HG02973 (cell line): Measurements from ENCODE around the gene SCYL2.
A peak's percentile ranks its signal among the peaks of the same experiment; 100 is the strongest.
"Not testable (repeated sequence)": the region's sequence is repeated elsewhere in the genome, so short reads cannot be mapped to it uniquely, and the experiment has no call there.

Source experiments
- ATAC-seq: cut with Tn5 transposase; IDR thresholded peaks from one replicate; pipeline ENCODE4 v1.9.1; 2021; ENCODE audit warnings: moderate library complexity; ENCODE audit not compliant: unreplicated experiment

The SCYL2 gene, protein sequence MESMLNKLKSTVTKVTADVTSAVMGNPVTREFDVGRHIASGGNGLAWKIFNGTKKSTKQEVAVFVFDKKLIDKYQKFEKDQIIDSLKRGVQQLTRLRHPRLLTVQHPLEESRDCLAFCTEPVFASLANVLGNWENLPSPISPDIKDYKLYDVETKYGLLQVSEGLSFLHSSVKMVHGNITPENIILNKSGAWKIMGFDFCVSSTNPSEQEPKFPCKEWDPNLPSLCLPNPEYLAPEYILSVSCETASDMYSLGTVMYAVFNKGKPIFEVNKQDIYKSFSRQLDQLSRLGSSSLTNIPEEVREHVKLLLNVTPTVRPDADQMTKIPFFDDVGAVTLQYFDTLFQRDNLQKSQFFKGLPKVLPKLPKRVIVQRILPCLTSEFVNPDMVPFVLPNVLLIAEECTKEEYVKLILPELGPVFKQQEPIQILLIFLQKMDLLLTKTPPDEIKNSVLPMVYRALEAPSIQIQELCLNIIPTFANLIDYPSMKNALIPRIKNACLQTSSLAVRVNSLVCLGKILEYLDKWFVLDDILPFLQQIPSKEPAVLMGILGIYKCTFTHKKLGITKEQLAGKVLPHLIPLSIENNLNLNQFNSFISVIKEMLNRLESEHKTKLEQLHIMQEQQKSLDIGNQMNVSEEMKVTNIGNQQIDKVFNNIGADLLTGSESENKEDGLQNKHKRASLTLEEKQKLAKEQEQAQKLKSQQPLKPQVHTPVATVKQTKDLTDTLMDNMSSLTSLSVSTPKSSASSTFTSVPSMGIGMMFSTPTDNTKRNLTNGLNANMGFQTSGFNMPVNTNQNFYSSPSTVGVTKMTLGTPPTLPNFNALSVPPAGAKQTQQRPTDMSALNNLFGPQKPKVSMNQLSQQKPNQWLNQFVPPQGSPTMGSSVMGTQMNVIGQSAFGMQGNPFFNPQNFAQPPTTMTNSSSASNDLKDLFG

DNA sequence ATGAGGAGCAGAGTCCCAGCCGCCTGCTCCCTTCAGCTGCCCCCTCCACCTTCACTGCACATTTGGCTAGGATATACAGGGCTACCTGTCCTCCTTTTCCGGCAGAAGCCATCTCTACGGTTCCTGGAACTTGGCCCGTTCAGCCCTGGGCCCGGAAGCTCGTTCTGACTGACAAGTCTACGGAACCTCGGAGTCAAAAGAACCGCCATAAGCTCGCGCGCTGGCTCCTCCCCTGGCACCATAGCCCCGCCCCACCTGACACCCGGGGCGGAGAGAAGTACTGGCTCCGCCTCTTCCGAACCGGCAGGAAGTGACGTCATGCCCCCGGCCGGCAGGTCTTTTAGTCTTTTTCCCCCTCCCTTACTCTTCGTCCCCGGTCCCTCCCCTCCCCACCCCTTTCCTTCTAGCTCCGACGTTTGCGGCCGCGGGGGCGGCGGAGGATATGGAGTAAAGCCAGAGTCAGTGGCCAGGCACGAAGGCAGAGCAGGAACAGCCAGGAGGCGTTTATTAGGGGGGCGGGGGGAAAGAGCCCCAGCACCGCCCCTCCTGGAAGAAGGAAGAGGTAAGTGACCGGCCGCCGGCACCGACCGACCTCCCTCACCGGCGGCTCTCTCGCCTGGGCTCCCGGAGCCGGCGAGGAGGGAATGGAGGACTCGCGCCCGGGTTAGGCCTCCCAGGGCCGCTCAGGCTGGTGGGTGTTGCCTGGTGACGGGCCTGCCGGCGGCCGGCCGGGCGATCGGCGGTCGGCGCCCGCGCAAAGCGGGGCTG, at the start of gene SCYL2, which contains the start of gene DEPDC4:
Gene SCYL2 (plus strand): TSS at position 343 of the 768 bp plus-strand sequence. CDS start 15,794 bp downstream, outside the sequence.
Gene DEPDC4 (minus strand): TSS at position 245 of the 768 bp plus-strand sequence. CDS start 3 bp downstream, at position 242.
- peak; percentile 92 for ATAC-seq

- no peak for ATAC-seq
Observed at GRCh38 chr12:100219328-100220109, 47.5 kb upstream of the SCYL2 start.

DNA sequence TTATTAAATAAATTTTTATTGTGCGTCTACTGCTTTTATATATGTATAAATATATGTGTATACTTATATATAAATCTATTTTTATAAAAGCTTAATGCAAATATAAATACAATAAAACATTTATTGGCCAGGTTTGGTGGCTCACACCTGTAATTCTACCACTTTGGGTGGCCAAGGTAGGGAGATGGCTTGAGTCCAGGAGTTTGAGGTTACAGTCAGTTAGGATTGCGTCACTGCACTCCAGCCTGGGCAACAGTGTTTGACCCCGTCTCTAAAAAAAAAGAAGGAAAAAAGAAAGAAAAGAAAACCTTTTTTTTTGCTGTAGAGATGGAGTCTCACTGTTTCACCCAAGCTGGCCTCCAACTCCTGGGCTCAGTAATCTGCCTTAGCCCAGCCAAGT, 45.5 kb upstream of the SCYL2 start:
- no peak for ATAC-seq

GRCh38 chr12:100222173-100222572, 44.8 kb upstream of the SCYL2 start:
- ATAC-seq = not testable (repeated sequence)

DNA sequence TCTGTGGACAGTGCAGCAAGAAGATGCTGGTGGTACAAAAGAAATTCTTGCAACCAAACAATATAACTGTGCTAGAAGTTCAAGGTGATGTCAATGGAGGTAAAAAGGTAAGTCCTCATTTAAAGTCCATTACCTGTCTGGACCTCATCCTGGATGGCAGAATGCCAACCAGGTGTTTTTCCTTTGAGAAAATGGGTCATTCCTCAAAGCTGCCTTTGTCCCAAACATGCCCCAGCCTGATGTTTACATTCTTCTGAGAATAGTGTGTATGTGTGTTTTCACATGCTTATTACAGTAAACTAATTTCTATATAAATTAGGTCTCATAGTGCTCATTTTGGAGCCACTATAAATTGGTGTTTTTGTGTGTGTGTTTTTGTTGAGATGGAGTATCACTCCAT, 41.5 kb upstream of the SCYL2 start:
- ATAC-seq = no peak

DNA sequence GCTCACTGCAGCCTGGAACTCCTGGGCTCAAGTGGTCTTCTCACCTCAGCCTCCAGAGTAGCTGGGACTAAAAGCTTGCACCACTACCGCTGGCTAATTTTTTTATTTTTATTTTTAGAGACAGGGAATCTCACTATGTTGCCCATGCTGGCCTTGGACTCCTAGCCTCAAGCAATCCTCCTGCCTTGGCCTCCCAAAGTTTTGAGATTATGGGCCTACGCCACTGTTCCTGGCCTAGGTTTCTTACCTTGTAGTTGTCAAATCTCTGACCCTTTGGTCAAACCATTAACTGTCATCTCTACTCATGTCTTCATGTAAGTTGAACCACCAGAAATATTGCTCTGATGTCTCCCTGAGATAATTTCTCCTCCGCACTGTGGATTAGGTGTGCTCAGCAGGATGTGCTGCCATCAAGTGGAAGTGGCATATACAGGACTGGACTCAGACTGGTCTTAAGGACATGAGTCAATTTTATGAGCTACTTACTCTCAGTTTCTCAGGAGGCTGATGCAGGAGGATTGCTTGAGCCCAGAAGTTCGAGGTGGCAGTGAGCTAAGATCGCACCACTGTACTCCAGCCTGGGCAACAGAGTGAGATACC, 37.8 kb upstream of the SCYL2 start:
- ATAC-seq = no peak

- no peak for ATAC-seq
Observed at GRCh38 chr12:100229876-100230275, 37.1 kb upstream of the SCYL2 start.

DNA sequence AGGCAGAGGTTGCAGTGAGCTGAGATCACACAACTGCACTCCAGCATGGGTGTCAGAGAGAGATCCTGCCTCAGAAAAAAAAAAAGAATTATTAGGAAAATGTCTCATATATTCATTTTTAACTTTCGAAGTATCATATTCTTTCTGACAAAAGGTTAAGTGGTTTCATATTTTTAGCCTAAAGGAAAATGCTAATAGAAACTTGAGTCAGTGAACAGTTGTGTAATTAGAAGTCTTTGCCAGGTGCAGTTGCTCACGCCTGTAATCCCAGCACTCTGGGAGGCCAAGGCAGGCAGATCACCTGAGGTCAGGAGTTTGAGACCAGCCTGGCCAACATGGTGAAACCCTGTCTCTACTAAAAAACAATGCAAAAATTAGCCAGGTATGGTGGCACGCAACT, 35.1 kb upstream of the SCYL2 start:
- not testable (repeated sequence) for ATAC-seq

- ATAC-seq = no peak
Observed at GRCh38 chr12:100234166-100234565, 32.8 kb upstream of the SCYL2 start.

DNA sequence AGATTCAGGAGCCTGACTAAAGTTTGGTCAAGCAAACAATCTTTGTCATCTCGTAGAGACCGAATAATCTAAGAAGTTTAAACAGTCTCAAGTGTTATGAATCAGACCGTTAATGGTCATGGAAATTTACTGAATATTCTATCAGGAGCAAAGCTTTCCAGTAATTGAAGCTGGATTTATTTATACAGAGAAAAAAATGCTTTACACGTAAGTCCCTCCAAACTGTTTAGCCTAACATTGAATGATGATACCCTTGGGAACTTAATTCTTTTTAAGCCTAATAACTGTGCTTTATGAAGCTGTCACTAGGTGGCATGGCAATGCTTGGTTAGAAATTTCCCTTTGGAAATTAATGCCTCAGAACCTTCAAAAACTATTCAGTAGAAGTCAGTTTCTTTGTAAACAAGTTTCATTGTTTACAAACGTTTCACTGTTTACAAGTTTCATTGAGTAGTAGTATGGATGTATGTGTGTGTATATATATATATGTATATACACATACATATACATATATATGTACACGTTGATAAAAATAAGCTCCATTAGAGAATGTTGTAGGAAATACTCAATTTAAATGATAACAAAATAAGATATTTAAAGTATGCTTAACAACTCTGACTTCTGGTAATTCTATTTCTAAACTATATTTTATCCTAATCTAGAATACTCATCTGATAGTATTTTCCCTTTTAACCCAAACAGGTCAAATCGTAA, 32.2 kb upstream of the SCYL2 start:
- no peak for ATAC-seq

GRCh38 chr12:100238801-100239200, 28.2 kb upstream of the SCYL2 start:
- ATAC-seq = no peak

DNA sequence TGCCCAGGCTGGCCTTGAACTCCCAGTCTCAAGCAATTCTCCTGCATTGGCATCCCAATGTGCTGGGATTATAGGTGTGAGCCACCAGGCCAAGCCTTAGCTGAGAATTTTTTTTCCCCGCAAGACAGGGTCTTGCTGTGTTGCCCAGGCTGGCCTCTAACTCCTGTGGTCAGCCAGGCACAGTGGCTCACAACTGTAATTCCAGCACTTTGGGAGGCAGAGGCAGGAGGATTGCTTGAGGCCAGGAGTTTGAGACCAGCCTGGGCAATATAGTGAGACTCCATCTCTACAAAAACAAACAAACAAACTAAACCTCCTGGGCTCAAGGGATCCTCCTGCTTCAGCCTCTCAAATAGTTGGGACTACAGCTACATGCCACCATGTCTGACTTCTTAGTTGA, 27.4 kb upstream of the SCYL2 start:
- ATAC-seq = no peak

GRCh38 chr12:100243137-100243536, 23.8 kb upstream of the SCYL2 start:
- no peak for ATAC-seq

GRCh38 chr12:100247765-100248164, 19.2 kb upstream of the SCYL2 start:
- ATAC-seq = no peak

GRCh38 chr12:100248886-100249285, 18.1 kb upstream of the SCYL2 start:
- ATAC-seq = no peak

DNA sequence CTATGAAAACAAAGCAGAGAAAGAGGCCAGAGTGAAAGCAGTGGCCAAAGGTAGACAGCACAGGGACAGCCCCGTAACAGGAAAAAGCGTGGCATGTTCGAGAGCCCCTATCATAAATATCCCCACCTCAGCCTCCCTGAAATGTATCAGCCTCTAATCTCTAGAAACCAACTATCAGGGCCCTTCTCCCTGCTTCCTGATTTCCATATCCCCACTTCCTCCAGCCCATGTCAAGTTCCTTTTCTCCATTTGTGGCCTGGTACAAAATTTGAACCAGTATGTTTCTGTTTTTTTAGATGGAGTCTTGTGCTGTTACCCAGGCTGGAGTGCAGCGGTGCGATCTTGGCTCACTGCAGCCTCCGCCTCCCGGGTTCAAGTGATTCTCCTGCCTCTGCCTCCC, 17.0 kb upstream of the SCYL2 start:
- ATAC-seq = no peak

DNA sequence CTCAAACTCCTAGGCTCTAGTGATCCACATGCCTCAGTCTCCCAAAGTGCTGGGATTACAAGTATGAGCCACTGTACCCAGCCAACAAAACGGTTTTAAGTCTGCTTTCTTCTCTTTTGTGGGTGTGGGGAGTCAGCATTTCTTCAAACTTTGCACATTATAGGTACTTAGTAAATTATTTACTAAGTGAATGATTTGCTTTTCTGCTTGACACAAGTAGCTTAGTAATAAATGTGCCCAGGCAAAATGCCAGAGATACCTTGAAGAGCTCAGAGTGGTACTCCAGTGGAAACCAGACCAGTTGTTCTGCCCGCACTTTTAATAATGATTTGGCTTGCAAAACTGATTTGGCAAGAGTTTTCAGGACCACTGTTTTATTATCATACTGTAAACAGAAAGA, 15.1 kb upstream of the SCYL2 start:
- no peak for ATAC-seq

GRCh38 chr12:100253437-100253836, 13.5 kb upstream of the SCYL2 start:
- ATAC-seq = no peak

DNA sequence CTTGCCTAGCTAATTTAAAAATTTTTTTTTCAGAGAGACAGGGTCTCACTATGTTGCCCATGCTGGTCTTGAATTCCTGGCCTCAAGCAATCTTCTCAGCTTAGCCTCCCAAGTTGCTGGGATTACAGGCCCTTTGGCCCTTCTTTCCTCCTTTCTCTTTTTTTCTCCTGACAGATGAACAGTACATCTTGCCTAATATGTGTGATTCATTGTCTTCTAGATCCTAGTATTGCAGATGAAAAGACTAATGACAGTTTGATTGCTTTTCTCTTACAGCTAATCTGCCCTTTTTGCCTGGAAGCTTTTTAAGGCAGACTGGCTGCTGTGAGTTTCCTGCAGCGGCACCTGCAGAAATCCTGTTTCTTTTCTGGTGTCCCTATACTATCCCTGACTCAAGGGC, 12.1 kb upstream of the SCYL2 start:
- ATAC-seq = no peak
